ENCODE measurements around the gene PTGS1.
"Not testable (repeated sequence)": the region's sequence is repeated elsewhere in the genome, so short reads cannot be mapped to it uniquely, and the experiment has no call there.

Gene PTGS1

DNA sequence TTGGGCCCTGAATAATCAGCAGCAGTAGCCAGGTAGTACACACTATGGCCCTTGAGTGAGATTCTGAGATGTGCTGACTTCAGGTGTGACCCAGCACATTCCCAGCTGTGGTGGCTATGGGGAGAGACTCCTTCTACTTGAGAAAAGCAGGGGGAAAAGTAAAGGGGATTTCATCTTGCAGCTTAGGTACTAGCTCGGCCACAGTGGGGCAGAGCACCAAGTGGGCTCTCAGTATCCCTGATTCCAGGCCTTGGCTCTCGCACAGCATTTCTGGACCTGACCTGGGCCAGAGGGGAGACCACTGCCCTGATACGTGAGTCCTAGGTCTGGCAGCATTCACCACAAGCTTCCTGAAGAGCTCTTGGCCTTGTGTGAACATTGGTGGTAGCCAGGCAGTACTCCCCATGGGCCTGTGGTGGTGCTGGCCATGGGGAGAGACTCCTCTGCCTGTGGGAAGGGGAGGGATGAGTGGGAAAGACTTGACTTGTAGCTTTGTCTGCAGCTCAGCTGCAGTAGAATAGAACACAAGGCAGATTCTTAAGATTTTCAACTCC is 27.6 kb downstream of the PTGS1 start:
- no peak for DNase-seq (ENCODE audit: low read depth in 2 of 2)

DNA sequence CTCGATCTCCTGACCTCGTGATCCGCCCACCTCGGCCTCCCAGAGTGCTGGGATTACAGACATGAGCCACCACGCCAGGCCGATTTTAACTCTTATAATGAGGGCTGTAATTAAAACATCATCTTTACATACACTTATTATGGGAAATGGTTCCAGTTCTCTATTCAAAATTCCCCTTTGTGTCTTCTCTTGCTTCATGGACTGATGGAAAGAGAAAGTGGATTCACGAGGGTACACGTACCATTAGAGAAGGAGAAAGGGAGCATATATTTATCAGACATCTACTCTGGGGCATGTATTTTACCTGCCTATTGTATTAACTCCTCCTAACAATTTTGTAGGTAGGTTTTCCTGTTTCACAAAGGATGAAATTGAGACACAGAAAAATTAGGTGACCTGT is 31.1 kb downstream of the PTGS1 start:
- no peak for DNase-seq (ENCODE audit: low read depth in 2 of 2)

DNA sequence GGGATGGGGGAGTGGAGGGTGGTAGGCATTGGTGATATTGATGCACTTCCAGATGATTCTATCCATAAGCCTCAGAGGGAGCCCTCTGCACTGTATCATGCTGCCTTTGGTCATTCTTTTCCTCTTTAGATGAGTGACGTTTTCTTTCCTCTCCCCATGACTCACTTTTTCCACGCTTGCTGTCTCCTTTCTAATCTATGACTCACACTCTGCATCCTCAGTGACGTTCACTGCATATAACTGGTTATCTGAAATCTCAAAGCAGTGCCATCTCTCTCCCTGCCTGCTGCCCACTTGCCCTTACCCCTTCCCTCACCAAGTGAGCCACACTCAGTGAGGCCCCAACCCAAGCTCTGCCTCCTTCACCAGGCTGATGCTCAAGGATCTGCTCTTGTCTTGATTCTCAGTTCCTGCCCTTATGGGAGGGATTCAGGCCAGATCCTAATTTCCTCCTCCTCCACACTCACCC is 31.6 kb downstream of the PTGS1 start:
- DNase-seq (ENCODE audit: low read depth in 2 of 2): no peak

DNA sequence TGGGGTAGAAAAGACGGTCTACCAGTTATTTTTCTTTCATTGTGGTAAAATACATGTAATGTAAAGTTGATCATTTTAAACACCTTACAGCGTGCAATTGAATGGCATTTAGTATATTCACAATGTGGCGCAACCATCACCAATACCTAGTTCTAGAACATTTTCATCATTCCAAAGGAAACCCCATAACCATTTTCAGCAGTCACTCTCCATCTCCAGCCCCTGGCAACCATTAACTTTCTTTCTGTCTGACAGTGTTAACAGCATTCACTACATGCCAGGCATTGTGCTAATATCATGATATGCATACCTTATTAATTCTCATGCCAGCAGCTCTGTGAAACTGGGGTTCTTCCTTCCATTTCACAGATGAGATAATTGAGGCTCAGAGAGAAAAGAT is 32.0 kb downstream of the PTGS1 start:
- DNase-seq (ENCODE audit: low read depth in 2 of 2): no peak

DNA sequence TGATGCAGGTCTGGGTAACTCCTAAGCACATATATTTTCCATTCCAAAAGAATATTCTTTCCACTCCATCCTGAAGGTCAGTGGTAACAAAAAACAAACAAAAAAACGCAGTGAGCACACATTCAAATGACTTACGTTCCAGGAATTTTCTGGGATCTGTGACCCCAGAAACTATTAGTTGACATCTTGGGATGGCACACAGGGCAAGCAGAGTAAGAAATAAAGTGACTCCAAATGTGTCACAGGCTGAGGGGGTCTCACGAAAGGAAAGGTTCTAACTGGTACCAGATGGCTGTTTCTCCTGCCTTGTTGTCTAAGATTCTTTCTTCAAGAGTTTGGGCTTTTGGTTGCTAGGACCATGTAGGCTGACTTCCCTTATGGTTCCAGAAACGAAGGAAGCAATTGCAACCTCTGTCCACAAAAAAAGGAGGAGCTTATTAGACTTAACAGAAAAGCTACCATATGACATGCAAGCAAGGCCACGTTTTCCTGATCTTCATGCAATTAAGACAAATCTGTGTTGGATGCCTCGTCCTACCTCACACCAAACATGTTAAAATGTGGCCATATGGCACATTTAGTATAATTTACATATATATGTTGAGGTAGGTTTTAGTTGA is 32.7 kb downstream of the PTGS1 start:
- DNase-seq (ENCODE audit: low read depth in 2 of 2): no peak

DNA sequence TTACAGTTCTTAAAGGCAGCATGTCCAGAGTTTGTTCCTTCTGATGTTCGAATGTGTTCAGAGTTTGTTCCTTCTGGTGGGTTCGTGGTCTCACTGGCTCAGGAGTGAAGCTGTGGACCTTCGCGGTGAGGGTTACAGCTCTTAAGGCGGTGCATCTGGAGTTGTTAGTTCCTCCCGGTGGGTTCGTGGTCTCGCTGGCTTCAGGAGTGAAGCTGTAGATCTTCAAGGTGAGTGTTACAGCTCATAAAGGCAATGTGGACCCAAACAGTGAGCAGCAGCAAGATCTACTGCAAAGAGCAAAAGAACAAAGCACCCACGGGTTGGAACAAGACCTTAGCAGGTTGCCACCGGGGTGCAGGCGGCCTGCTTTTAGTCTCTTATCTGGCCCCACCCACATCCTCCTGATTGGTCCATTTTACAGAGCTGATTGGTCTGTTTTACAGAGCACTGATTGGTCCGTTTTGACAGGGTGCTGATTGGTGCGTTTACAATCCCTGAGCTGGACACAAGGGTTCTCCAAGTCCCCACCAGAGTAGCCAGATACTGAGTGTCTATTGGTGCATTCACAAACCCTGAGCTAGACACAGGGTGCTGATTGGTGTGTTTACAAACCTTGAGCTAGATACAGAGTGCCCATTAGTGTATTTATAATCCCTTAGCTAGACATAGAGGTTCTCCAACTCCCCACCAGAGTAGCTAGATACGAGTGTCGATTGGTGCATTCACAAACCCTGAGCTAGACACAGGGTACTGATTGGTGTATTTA is 34.7 kb downstream of the PTGS1 start:
- not testable (repeated sequence) for DNase-seq (ENCODE audit: low read depth in 2 of 2)

DNA sequence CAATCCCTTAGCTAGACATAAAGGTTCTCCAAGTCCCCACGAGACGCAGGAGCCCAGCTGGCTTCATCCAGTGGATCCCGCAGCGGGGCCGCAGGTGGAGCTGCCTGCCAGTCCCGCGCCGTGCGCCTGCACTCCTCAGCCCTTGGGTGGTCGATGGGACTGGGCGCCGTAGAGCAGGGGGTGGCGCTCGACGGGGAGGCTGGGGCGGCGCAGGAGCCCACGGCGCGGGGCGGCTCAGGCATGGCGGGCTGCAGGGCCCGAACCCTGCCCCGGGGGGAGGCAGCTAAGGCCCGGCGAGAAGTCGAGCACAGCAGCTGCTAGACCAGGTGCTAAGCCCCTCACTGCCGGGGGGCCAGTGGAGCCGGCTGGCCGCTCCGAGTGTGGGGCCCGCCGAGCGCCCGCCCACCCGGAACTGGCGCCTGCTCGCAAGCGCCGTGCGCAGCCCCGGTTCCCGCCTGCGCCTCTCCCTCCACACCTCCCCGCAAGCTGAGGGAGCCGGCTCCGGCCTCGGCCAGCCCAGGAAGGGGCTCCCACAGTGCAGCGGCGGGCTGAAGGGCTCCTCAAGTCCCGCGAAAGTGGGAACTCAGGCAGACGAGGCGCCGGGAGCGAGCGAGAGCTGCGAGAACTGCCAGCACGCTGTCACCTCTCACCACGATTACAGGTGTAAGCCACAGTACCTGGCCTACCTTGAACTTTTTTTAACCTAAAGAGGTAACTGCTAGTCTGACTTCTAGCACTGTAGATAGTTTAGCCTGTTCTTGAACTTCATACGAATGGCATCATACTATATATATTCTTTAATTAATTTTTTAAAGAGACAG is 35.5 kb downstream of the PTGS1 start:
- DNase-seq (ENCODE audit: low read depth in 2 of 2): no peak

DNA sequence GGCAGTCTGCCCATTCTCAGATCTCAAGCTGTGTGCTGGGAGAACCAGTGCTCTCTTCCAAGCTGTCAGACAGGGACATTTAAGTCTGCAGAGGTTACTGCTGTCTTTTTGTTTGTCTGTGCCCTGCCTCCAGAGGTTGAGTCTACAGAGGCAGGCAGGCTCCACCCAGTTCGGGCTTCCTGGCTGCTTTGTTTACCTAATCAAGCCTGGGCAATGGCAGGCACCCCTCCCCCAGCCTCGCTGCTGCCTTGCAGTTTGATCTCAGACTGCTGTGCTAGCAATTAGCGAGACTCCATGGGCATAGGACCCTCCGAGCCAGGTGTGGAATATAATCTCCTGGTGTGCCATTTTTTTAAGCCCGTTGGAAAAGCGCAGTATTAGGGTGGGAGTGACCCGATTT is 43.3 kb downstream of the PTGS1 start:
- DNase-seq (ENCODE audit: low read depth in 2 of 2): not testable (repeated sequence)

DNA sequence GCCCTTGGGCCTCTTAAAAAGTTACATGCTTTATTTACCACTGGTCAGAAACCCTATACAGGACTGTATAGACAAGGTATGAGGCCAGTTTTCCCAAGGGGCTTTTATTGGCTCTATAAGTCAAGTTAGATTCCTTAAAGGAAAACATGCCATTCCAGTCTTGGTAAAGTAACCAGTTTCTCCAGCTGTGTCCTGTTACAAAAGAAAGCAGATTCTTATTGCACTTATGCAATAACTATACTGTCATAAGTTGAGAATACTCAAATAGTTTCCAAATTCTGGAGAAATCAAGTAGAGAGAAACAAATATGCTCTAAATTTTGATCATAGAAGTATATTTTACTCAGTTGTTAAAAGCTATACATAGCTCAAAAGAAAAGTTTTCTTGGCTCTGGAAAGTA is 47.2 kb downstream of the PTGS1 start:
- DNase-seq (ENCODE audit: low read depth in 2 of 2): no peak

DNA sequence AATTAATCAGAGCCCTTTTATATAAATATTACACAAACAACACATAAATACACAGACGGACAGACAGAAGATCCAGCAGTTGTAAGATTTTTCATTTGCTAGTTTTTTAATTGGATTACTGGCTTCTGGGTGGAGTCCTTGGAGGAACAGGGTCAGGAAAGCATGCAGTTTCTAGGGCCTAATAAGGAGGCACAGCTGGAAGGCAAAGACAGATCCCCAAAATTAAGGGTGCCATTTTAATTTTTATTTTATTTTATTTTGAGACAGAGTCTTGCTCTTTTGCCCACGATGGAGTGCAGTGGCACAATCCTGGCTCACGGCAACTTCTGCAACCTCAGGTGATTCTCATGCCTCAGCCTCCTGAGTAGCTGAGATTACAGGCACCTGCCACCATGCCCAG is 49.5 kb downstream of the PTGS1 start:
- no peak for DNase-seq (ENCODE audit: low read depth in 2 of 2)

DNA sequence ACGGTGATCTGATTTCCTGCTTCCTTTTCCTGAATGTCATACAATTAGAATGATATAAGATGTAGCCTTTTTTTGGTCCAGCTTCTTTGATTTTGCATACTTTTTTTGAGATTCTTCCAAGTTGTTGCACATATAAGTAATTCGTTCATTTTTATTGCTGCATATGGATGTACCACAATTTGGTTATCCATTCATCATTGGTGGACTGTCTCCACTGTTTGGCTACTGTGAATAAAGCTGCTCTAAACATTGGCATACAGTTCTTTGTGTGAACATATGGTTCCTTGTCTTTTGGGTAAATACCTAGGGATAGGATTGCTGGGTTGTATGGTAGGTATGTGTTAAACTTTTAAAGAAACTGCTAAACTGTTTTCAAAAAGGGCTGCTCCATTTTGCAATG is 54.3 kb downstream of the PTGS1 start:
- DNase-seq (ENCODE audit: low read depth in 2 of 2): no peak

DNA sequence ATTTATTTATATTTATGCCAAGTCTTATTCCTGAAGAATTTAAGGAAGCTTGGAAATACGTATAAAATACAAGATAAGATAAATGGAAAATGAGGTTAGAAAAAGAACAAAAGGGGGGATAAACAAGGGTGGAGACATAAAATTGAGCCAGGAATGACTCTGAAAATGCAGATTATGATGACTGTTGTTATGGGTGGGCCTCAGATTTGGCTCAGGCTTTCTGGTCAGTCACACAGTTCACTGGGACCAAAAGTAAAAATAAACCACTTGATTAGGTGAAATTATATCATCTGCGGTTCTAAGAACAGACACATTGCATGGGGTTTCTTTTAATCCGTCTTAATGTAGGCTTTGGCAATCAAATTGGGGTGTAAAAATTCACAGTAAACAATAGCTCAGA is 55.9 kb downstream of the PTGS1 start:
- DNase-seq (ENCODE audit: low read depth in 2 of 2): no peak

DNA sequence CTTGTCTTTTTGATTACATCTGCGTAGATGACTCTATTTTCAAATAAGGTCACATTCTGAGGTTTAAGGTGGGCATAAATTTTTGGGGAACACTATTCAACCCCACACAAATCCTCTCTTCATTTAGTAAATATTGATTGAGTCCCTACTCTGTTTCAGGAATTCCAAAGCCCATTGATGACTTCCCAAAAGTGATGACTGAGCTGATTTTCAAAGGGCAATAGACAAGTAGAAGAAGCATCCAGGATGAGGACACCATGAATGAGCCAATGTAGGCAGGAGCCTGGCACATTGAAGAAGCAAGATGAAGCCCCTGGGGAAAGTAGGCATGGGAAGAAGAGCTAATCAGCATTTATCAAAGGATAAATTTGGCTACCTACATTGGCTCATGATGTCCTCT is 71.7 kb downstream of the PTGS1 start:
- DNase-seq (ENCODE audit: low read depth in 2 of 2): no peak

DNA sequence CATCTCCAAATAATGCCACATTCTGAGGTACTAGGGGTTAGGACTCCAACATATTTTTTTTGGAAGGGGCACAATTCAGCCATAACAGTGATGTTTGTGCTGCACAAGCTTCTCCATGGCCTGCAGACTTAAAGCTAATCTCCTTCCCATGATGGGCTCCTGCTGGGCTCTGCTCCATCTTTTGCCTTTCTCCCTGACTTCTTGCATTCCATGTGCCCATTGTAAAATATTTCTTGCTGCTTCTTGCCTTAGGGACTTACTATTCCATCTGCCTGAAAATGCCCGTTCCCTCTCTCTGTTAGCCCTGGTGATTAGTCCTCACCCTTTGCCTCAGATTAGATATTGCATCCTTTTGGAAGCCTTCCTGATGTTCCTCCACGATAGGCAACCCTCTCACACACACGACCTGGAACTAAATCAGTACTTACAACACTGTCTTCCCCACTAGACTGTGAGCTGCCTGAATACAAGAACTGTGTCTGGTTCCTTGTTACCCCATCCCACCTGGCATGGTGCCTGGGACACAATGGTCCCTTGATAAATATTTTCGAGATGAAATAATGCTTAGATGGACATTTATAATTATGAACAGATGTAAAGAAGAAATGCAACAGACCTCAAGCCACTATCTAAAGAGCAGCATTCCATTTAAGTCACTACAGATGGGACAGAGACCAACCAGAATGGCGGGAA is 73.4 kb downstream of the PTGS1 start:
- no peak for DNase-seq (ENCODE audit: low read depth in 2 of 2)
